Keratinocyte (primary cell): ENCODE measurements around the gene FAF1.

Source experiments
- EZH2 ChIP-seq: IDR thresholded peaks from one replicate; pipeline ENCODE4 v1.6.1; 2012; ENCODE audit warnings: inconsistent platforms, mild to moderate bottlenecking, low read length, moderate library complexity
- TF ChIP-seq, protein P1 (sequence below), 3 experiments: IDR thresholded peaks in 1 of 3; conservative IDR thresholded peaks in 1 of 3; optimal IDR thresholded peaks in 1 of 3; 2 replicates in 2 of 3; 3 replicates in 1 of 3; pipeline versions ENCODE3 to v1.5.1; 2011; ENCODE audit warnings: low read length in 3 of 3, mild to moderate bottlenecking in 3 of 3, moderate library complexity in 2 of 3, control low read depth in 1 of 3, inconsistent platforms in 1 of 3; ENCODE audit not compliant: insufficient read depth in 2 of 3; ENCODE audit errors: extremely low read depth in 1 of 3

DNA sequence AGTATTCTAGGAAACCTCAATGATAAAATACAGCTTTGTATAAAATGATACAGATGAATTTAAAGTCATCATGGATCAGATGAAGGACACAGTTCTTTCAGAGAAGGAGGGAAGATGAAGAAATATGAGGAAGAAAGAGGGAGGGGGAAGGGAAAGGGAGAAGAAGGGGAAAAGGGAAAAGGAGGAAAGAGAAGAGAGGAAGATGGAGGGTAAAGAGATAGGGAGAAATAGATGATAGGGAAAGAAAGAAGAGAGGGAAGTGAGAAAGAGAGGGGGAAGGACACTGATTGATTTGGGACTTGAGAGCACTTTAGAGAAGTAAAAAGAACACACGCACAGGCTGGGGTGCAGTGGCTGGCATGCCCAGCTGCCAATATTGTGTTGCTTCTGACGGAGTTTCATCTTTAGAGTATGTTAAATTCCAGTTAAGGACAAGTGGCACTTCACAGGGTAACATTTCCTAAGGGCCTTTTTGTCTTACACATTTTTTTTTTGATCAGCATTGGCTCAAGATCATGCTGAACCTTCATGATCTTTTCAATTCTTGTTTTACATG is 300.9 kb downstream of the FAF1 start:
- TF ChIP-seq, protein P1, sequence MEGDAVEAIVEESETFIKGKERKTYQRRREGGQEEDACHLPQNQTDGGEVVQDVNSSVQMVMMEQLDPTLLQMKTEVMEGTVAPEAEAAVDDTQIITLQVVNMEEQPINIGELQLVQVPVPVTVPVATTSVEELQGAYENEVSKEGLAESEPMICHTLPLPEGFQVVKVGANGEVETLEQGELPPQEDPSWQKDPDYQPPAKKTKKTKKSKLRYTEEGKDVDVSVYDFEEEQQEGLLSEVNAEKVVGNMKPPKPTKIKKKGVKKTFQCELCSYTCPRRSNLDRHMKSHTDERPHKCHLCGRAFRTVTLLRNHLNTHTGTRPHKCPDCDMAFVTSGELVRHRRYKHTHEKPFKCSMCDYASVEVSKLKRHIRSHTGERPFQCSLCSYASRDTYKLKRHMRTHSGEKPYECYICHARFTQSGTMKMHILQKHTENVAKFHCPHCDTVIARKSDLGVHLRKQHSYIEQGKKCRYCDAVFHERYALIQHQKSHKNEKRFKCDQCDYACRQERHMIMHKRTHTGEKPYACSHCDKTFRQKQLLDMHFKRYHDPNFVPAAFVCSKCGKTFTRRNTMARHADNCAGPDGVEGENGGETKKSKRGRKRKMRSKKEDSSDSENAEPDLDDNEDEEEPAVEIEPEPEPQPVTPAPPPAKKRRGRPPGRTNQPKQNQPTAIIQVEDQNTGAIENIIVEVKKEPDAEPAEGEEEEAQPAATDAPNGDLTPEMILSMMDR (optimal IDR thresholded peaks at IDR 0.05 in 1 of 3, IDR thresholded peaks at IDR 0.05 in 1 of 3, conservative IDR thresholded peaks at IDR 0.05 in 1 of 3; ENCODE audit: extremely low read depth in 1 of 3, insufficient read depth in 2 of 3, low read length in 3 of 3), result no peak
- TF ChIP-seq EZH2, result no peak
